HG02981 (cell line): ENCODE results near the gene SLC13A2.

Experiments
- ATAC-seq: cut with Tn5 transposase; IDR thresholded peaks from one replicate; pipeline ENCODE4 v1.9.1; 2021; ENCODE audit warnings: mild to moderate bottlenecking, moderate library complexity; ENCODE audit not compliant: unreplicated experiment

Gene SLC13A2

GRCh38 chr17:28470266-28470913 lies 3.1 kb upstream of the SLC13A2 start:
- ATAC-seq = no peak

GRCh38 chr17:28470914-28471366 lies 2.5 kb upstream of the SLC13A2 start:
- ATAC-seq = no peak

GRCh38 chr17:28471531-28472342 lies 1.7 kb upstream of the SLC13A2 start:
- ATAC-seq = no peak

- no peak for ATAC-seq
Measured at GRCh38 chr17:28472871-28473497, 460 bp upstream of the SLC13A2 start.

GRCh38 chr17:28474111-28474531 lies 677 bp downstream of the SLC13A2 start:
- ATAC-seq = no peak

GRCh38 chr17:28475151-28475900 lies 1.9 kb downstream of the SLC13A2 start:
- ATAC-seq = no peak

- no peak for ATAC-seq
Measured at GRCh38 chr17:28476076-28476865, 2.8 kb downstream of the SLC13A2 start.

GRCh38 chr17:28477928-28478327 lies 4.5 kb downstream of the SLC13A2 start:
- ATAC-seq = no peak

GRCh38 chr17:28478712-28479615 lies 5.5 kb downstream of the SLC13A2 start:
- ATAC-seq = no peak

GRCh38 chr17:28480278-28480677 lies 6.8 kb downstream of the SLC13A2 start:
- ATAC-seq = no peak

GRCh38 chr17:28480799-28481571 lies 7.5 kb downstream of the SLC13A2 start:
- ATAC-seq = no peak

- no peak for ATAC-seq
Measured at GRCh38 chr17:28482551-28483199, 9.2 kb downstream of the SLC13A2 start.

GRCh38 chr17:28484296-28484695 lies 10.9 kb downstream of the SLC13A2 start:
- peak; percentile 76 for ATAC-seq

GRCh38 chr17:28485049-28485448 lies 11.6 kb downstream of the SLC13A2 start:
- ATAC-seq = no peak

- ATAC-seq = no peak
Measured at GRCh38 chr17:28487881-28488532, 14.6 kb downstream of the SLC13A2 start.

GRCh38 chr17:28488533-28489276 lies 15.3 kb downstream of the SLC13A2 start:
- no peak for ATAC-seq

- no peak for ATAC-seq
Measured at GRCh38 chr17:28491286-28491685, 17.8 kb downstream of the SLC13A2 start.
